Ovary (tissue), 3 donors: ENCODE measurements around the gene PPIG.

Experiments used
- EP300 ChIP-seq: sonication (generic); formaldehyde crosslinking; IDR thresholded peaks from one replicate; pipeline ENCODE4 v1.6.1; 2017; ENCODE audit warnings: antibody characterized with exemption
- POLR2A ChIP-seq: fragments of 450-650 bp; IDR thresholded peaks from one replicate; pipeline ENCODE4 v1.6.1; 2017; ENCODE audit warnings: antibody characterized with exemption, mild to moderate bottlenecking, moderate library complexity
- TF ChIP-seq, protein P1 (sequence below), 3 donors: fragments of 450-650 bp in 2 of 3; fragments of 200-600 bp in 1 of 3; IDR thresholded peaks; one replicate each; pipeline versions ENCODE4 v1.5.1 to v1.8.0; 2016 to 2022; ENCODE audit warnings: antibody characterized with exemption in 3 of 3, mild to moderate bottlenecking in 1 of 3
- donor health status: DM: no; HTN: no; CAD: no.

GRCh38 chr2:169640104-169640503 is 56.0 kb downstream of the PPIG start:
- no peak for TF ChIP-seq POLR2A
- TF ChIP-seq, protein P1, sequence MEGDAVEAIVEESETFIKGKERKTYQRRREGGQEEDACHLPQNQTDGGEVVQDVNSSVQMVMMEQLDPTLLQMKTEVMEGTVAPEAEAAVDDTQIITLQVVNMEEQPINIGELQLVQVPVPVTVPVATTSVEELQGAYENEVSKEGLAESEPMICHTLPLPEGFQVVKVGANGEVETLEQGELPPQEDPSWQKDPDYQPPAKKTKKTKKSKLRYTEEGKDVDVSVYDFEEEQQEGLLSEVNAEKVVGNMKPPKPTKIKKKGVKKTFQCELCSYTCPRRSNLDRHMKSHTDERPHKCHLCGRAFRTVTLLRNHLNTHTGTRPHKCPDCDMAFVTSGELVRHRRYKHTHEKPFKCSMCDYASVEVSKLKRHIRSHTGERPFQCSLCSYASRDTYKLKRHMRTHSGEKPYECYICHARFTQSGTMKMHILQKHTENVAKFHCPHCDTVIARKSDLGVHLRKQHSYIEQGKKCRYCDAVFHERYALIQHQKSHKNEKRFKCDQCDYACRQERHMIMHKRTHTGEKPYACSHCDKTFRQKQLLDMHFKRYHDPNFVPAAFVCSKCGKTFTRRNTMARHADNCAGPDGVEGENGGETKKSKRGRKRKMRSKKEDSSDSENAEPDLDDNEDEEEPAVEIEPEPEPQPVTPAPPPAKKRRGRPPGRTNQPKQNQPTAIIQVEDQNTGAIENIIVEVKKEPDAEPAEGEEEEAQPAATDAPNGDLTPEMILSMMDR (IDR thresholded peaks at IDR 0.05), result no peak
- no peak for TF ChIP-seq EP300
